Mesenchymal stem cell (in vitro differentiated cells and primary cell): ENCODE measurements around the gene CXCR2.

Experiments used
- DNase-seq: peaks from one replicate; pipeline ENCODE4 v3.0.0-alpha.2; 2013
- H2AFZ ChIP-seq: one replicate; pipeline ENCODE4 v1.6.1; 2013; ENCODE audit warnings: low read depth, mild to moderate bottlenecking, control low read depth, inconsistent platforms, low read length, moderate library complexity
- H2AK5ac ChIP-seq: 2 replicates; pipeline ENCODE4 v1.6.1; 2013; ENCODE audit warnings: low read length, moderate library complexity, mild to moderate bottlenecking, inconsistent platforms; ENCODE audit not compliant: severe bottlenecking
- H2BK120ac ChIP-seq: one replicate; pipeline ENCODE4 v1.6.1; 2013; ENCODE audit warnings: low read depth, mild to moderate bottlenecking, inconsistent platforms, low read length, moderate library complexity
- H2BK12ac ChIP-seq, 2 experiments: one replicate each; pipeline ENCODE4 v1.6.1; 2013; ENCODE audit warnings: inconsistent platforms in 2 of 2, low read length in 2 of 2, mild to moderate bottlenecking in 2 of 2, moderate library complexity in 2 of 2, control low read depth in 1 of 2
- H2BK15ac ChIP-seq: one replicate; pipeline ENCODE4 v1.6.1; 2013; ENCODE audit warnings: mild to moderate bottlenecking, low read depth, inconsistent platforms; ENCODE audit not compliant: poor library complexity, severe bottlenecking
- H2BK5ac ChIP-seq: 2 replicates; pipeline ENCODE4 v1.6.1; 2013; ENCODE audit warnings: low read depth, mild to moderate bottlenecking, low read length, control low read depth, inconsistent platforms; ENCODE audit not compliant: poor library complexity, severe bottlenecking
- H3K14ac ChIP-seq, 2 experiments: one replicate each; pipeline ENCODE4 v1.6.1; 2013; ENCODE audit warnings: inconsistent platforms in 2 of 2, low read length in 2 of 2, control low read depth in 1 of 2, mild to moderate bottlenecking in 1 of 2, moderate library complexity in 1 of 2
- H3K18ac ChIP-seq, 2 experiments: one replicate each; pipeline ENCODE4 v1.6.1; 2013; ENCODE audit warnings: inconsistent platforms in 2 of 2, low read length in 2 of 2, control low read depth in 1 of 2, low read depth in 1 of 2, mild to moderate bottlenecking in 1 of 2
- H3K23ac ChIP-seq, 2 experiments: one replicate each; pipeline ENCODE4 v1.6.1; 2013; ENCODE audit warnings: inconsistent platforms in 2 of 2, low read length in 2 of 2, mild to moderate bottlenecking in 2 of 2, moderate library complexity in 2 of 2, control low read depth in 1 of 2
- H3K27ac ChIP-seq: 2 replicates; pipeline ENCODE4 v1.5.1; 2013; ENCODE audit warnings: mild to moderate bottlenecking, moderate library complexity, low read length, control low read depth, inconsistent platforms; ENCODE audit not compliant: poor library complexity, severe bottlenecking
- H3K27me3 ChIP-seq, 2 experiments: 2 replicates each; pipeline versions ENCODE4 v1.6.1 to v1.7.0; 2013; ENCODE audit warnings: low read length in 2 of 2, mild to moderate bottlenecking in 2 of 2, moderate library complexity in 2 of 2, control low read depth in 1 of 2, inconsistent platforms in 1 of 2; ENCODE audit not compliant: control insufficient read depth in 1 of 2, insufficient read depth in 1 of 2
- H3K36me3 ChIP-seq, 2 experiments: 2 replicates each; pipeline versions ENCODE4 v1.6.1 to v1.7.0; 2013; ENCODE audit warnings: low read length in 2 of 2, control low read depth in 1 of 2, inconsistent platforms in 1 of 2, low read depth in 1 of 2, mild to moderate bottlenecking in 1 of 2; ENCODE audit not compliant: insufficient read depth in 2 of 2, control insufficient read depth in 1 of 2
- H3K4ac ChIP-seq, 2 experiments: one replicate each; pipeline ENCODE4 v1.6.1; 2013; ENCODE audit warnings: inconsistent platforms in 2 of 2, low read length in 2 of 2, mild to moderate bottlenecking in 2 of 2, moderate library complexity in 2 of 2, control low read depth in 1 of 2, low read depth in 1 of 2
- H3K4me1 ChIP-seq: 2 replicates; pipeline ENCODE4 v1.6.1; 2013; ENCODE audit warnings: low read depth, low read length, control low read depth; ENCODE audit not compliant: control insufficient read depth, insufficient read depth
- H3K4me2 ChIP-seq: 2 replicates; pipeline ENCODE4 v1.6.1; 2013; ENCODE audit warnings: low read length, mild to moderate bottlenecking, inconsistent platforms; ENCODE audit not compliant: poor library complexity, severe bottlenecking
- H3K4me3 ChIP-seq, 2 experiments: 2 replicates each; pipeline versions ENCODE4 v1.5.1 to v1.7.0; 2013; ENCODE audit warnings: low read length in 2 of 2, mild to moderate bottlenecking in 2 of 2, control low read depth in 1 of 2, low read depth in 1 of 2; ENCODE audit not compliant: insufficient read depth in 1 of 2
- H3K79me1 ChIP-seq: replicated peaks from 2 replicates; pipeline ENCODE4 v1.6.1; 2013; ENCODE audit warnings: mild to moderate bottlenecking, control low read depth, low read length, inconsistent platforms; ENCODE audit not compliant: poor library complexity, severe bottlenecking
- H3K9ac ChIP-seq: 2 replicates; pipeline ENCODE4 v1.7.0; 2013; ENCODE audit warnings: mild to moderate bottlenecking, low read length, moderate library complexity
- H3K9me3 ChIP-seq: 2 replicates; pipeline ENCODE4 v1.7.0; 2013; ENCODE audit warnings: mild to moderate bottlenecking, low read length; ENCODE audit not compliant: control insufficient read depth
- H4K8ac ChIP-seq: one replicate; pipeline ENCODE4 v1.6.1; 2013; ENCODE audit warnings: inconsistent platforms, mild to moderate bottlenecking, low read length, moderate library complexity
- H4K91ac ChIP-seq: one replicate; pipeline ENCODE4 v1.6.1; 2013; ENCODE audit warnings: mild to moderate bottlenecking, low read length, inconsistent platforms
- WGBS: methylation state at CpG from one replicate; pipeline ENCODE4 v1.1.7; 2013; ENCODE audit warnings: mixed read lengths; 5-methylcytosine and 5-hydroxymethylcytosine counted together

The CXCR2 gene

GRCh38 chr2:218081695-218082094 lies 44.1 kb upstream of the CXCR2 start:
- Histone ChIP-seq H3K27me3 (peaks cover 13 to 60% of the 10 kb centered on the region in 2 experiments), H3K27ac (no peak overlapping the region), H3K23ac (no peak overlapping the region), H2AFZ (no peak overlapping the region), H3K9me3 (peaks cover 11% of the 10 kb centered on the region), H3K9ac (no peak overlapping the region), H2BK15ac (no peak overlapping the region), H3K4me3 (no peak overlapping the region), H3K18ac (no peak overlapping the region), H4K8ac (no peak overlapping the region), H3K4me2 (no peak overlapping the region), H2BK120ac (no peak overlapping the region), H2BK12ac (no peak overlapping the region), H2AK5ac (no peak overlapping the region), H3K36me3 (no peaks in the 10 kb centered on the region), H3K14ac (no peak overlapping the region), H4K91ac (no peak overlapping the region), H3K79me1 (no peaks in the 10 kb centered on the region), H3K4ac (no peak overlapping the region), H3K4me1 (peaks cover 7% of the 10 kb centered on the region), H2BK5ac (no peak overlapping the region)
- WGBS, result 54% methylated on average over 7 of the region's 7 CpGs
- DNase-seq, result peak; percentile 57

GRCh38 chr2:218082586-218083351 lies 43.1 kb upstream of the CXCR2 start:
- Histone ChIP-seq H3K4me1 (peaks cover 7% of the 10 kb centered on the region), H3K4ac (no peak overlapping the region), H3K4me3 (no peak overlapping the region), H3K23ac (no peak overlapping the region), H2BK12ac (no peak overlapping the region), H3K9ac (no peak overlapping the region), H2BK120ac (no peak overlapping the region), H3K14ac (peak overlapping the region in 1 of 2 experiments; percentile 2), H4K91ac (no peak overlapping the region), H3K27ac (no peak overlapping the region), H3K9me3 (peaks cover 15% of the 10 kb centered on the region), H4K8ac (no peak overlapping the region), H2BK5ac (no peak overlapping the region), H3K18ac (no peak overlapping the region), H3K27me3 (peaks cover 13 to 51% of the 10 kb centered on the region in 2 experiments), H2BK15ac (no peak overlapping the region), H3K4me2 (no peak overlapping the region), H2AK5ac (no peak overlapping the region), H2AFZ (no peak overlapping the region), H3K36me3 (no peaks in the 10 kb centered on the region), H3K79me1 (no peaks in the 10 kb centered on the region)
- 90% methylated on average over 10 of the region's 14 CpGs for WGBS
- DNase-seq, result no peak

GRCh38 chr2:218083352-218083676 lies 42.5 kb upstream of the CXCR2 start:
- H2BK5ac ChIP-seq, result no peak overlapping the region
- peaks cover 7% of the 10 kb centered on the region for H3K4me1 ChIP-seq
- no peaks in the 10 kb centered on the region for H3K79me1 ChIP-seq
- no peak overlapping the region for H3K23ac ChIP-seq
- no peak overlapping the region for H3K18ac ChIP-seq
- H3K9ac ChIP-seq, result no peak overlapping the region
- no peak overlapping the region for H3K14ac ChIP-seq
- no peaks in the 10 kb centered on the region for H3K36me3 ChIP-seq
- no peak overlapping the region for H4K8ac ChIP-seq
- no peak overlapping the region for H4K91ac ChIP-seq
- H2AK5ac ChIP-seq, result no peak overlapping the region
- no peak overlapping the region for H2BK12ac ChIP-seq
- no peak overlapping the region for H3K4me2 ChIP-seq
- no peak overlapping the region for H2BK15ac ChIP-seq
- WGBS, result 78% methylated on average over 3 of the region's 3 CpGs
- H2AFZ ChIP-seq, result no peak overlapping the region
- H3K27me3 ChIP-seq, result peaks cover 15 to 46% of the 10 kb centered on the region in 2 experiments
- peaks cover 15% of the 10 kb centered on the region for H3K9me3 ChIP-seq
- no peak overlapping the region for H2BK120ac ChIP-seq
- no peak overlapping the region for H3K4ac ChIP-seq
- no peak overlapping the region for H3K4me3 ChIP-seq
- H3K27ac ChIP-seq, result no peak overlapping the region
- no peak for DNase-seq

GRCh38 chr2:218086478-218086877 lies 39.4 kb upstream of the CXCR2 start:
- Histone ChIP-seq H2AFZ (no peak overlapping the region), H2BK5ac (no peak overlapping the region), H3K27me3 (peaks cover 24 to 51% of the 10 kb centered on the region in 2 experiments), H2AK5ac (no peak overlapping the region), H3K27ac (no peak overlapping the region), H3K36me3 (no peaks in the 10 kb centered on the region), H2BK120ac (no peak overlapping the region), H3K9ac (no peak overlapping the region), H4K91ac (no peak overlapping the region), H3K18ac (no peak overlapping the region), H3K79me1 (no peaks in the 10 kb centered on the region), H3K4me1 (peaks cover 6% of the 10 kb centered on the region), H3K14ac (no peak overlapping the region), H2BK12ac (no peak overlapping the region), H3K4me3 (no peak overlapping the region), H4K8ac (no peak overlapping the region), H2BK15ac (no peak overlapping the region), H3K9me3 (peaks cover 15% of the 10 kb centered on the region), H3K4me2 (no peak overlapping the region), H3K4ac (no peak overlapping the region), H3K23ac (no peak overlapping the region)
- no peak for DNase-seq
